ENCODE data around the gene MAP1LC3A.

DNA sequence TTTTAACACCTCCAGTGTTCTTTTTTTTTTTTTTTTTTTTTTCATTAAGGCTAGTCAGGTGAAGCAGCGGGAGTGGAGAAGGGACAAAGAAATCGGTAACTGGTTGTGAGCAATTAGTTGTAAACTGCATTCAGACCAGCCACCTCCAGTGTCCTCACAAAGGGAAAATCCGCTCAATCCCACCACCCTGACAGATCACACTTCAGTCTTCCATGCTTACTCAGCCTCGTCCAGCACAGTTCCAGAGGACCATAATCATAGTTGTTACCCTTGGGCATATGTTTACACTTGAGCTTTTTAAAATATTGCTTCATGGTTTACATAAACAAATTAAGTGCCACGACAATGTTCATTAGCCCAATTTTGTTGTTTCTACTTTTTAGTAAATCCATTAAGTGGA is 32.1 kb upstream of the MAP1LC3A start:
- TF ChIP-seq POLR2A (IDR thresholded peaks at IDR 0.05): no peak
- TF ChIP-seq, protein P1, sequence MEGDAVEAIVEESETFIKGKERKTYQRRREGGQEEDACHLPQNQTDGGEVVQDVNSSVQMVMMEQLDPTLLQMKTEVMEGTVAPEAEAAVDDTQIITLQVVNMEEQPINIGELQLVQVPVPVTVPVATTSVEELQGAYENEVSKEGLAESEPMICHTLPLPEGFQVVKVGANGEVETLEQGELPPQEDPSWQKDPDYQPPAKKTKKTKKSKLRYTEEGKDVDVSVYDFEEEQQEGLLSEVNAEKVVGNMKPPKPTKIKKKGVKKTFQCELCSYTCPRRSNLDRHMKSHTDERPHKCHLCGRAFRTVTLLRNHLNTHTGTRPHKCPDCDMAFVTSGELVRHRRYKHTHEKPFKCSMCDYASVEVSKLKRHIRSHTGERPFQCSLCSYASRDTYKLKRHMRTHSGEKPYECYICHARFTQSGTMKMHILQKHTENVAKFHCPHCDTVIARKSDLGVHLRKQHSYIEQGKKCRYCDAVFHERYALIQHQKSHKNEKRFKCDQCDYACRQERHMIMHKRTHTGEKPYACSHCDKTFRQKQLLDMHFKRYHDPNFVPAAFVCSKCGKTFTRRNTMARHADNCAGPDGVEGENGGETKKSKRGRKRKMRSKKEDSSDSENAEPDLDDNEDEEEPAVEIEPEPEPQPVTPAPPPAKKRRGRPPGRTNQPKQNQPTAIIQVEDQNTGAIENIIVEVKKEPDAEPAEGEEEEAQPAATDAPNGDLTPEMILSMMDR (IDR thresholded peaks at IDR 0.05): no peak
